WERI-Rb-1 (cell line): Measurements from ENCODE around the gene MYO1C.

Experiments
- DNase-seq: peaks from one replicate; pipeline ENCODE4 v3.0.0-alpha.2; 2020
- H3K27ac ChIP-seq: fragments of 250-450 bp; sonication (Bioruptor Pico); 2 replicates; pipeline ENCODE4 v1.5.1; 2020; ENCODE audit warnings: mild to moderate bottlenecking, moderate library complexity
- H3K27me3 ChIP-seq: fragments of 250-450 bp; sonication (Bioruptor Pico); 2 replicates; pipeline ENCODE4 v1.5.1; 2021; ENCODE audit warnings: mild to moderate bottlenecking, low read depth, moderate library complexity; ENCODE audit not compliant: insufficient read depth, severe bottlenecking
- H3K36me3 ChIP-seq: fragments of 250-450 bp; sonication (Bioruptor Pico); 2 replicates; pipeline ENCODE4 v1.5.1; 2020; ENCODE audit warnings: mild to moderate bottlenecking, moderate library complexity
- H3K4me3 ChIP-seq: 2 replicates; pipeline ENCODE4 v1.5.1; 2011; ENCODE audit warnings: low read depth, mild to moderate bottlenecking, control low read depth, low read length
- H3K9me3 ChIP-seq: fragments of 250-450 bp; sonication (Bioruptor Pico); 2 replicates; pipeline ENCODE4 v1.5.1; 2021; ENCODE audit warnings: mild to moderate bottlenecking, moderate library complexity; ENCODE audit not compliant: severe bottlenecking
- CTCF ChIP-seq: IDR thresholded peaks from 2 replicates; pipeline ENCODE4 v1.5.1; 2011; ENCODE audit warnings: low read depth, mild to moderate bottlenecking, control low read depth, inconsistent platforms, low read length

Gene MYO1C

DNA sequence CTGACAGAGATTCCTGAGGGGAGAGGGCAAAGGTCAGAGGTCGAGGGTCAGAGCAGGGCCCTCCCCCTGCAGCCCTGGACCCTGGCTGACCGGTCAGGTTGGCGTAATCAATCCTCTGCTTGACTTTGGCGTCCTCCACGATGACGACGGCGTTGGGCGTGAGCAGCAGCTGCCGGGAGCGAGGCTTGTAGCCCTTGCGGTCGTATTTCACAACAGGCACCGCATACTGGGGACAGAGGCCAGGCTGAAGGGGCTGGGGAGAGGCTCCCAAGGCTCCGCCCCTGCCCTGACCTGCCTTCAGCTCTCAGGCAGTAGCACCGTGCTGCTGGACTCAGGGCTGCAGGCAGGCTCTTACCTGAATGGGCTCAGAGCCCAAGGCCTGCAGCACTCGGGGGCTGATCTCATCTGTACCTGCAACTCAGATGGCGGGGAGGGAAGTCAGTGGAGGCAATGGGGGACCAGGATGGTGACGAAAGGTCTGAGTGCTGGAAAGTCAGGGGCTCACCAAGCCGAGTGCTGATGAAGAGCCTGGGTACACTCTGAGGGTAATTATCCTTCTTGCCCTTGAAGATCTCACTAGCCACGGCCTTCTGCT is 24.5 kb downstream of the MYO1C start:
- H3K27ac ChIP-seq: no peak overlapping the region
- no peak for TF ChIP-seq CTCF
- peaks cover 30% of the 10 kb centered on the region for H3K36me3 ChIP-seq
- H3K9me3 ChIP-seq: no peaks in the 10 kb centered on the region
- no peaks in the 10 kb centered on the region for H3K27me3 ChIP-seq
- H3K4me3 ChIP-seq: no peak overlapping the region
- no peak for DNase-seq

- peaks cover 30% of the 10 kb centered on the region for H3K36me3 ChIP-seq
- H3K4me3 ChIP-seq: no peak overlapping the region
Measured at GRCh38 chr17:1467258-1467657, 25.2 kb downstream of the MYO1C start.

DNA sequence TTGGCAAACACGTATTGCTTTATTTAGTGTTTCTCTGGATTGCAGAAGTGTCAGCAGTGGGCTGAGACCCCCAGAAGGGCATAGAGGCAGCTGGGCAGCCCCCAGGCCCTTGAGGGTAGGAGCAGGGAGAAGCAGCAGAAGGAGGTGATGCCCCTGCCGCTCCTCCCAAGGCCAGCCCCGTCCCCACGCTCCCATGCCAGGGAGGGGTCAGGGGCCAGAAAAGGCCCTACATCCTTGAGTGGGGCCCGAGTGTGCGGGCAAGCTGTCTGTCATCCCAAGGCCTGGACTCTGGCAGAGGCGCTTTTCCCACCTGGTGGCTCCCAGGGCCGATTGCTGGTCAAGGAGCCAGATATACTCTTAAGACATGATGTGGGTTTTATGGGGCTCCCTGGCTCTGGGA is 28.3 kb downstream of the MYO1C start:
- DNase-seq: no peak
- Histone ChIP-seq H3K9me3 (no peaks in the 10 kb centered on the region), H3K4me3 (no peak overlapping the region), H3K36me3 (peaks cover 26% of the 10 kb centered on the region), H3K27me3 (no peaks in the 10 kb centered on the region), H3K27ac (no peak overlapping the region)
- TF ChIP-seq CTCF: no peak

More at GRCh38 chr17:1467258-1467657, 25.2 kb downstream of the MYO1C start:
- no peaks in the 10 kb centered on the region for H3K27me3 ChIP-seq
- H3K27ac ChIP-seq: no peak overlapping the region
- no peaks in the 10 kb centered on the region for H3K9me3 ChIP-seq
- DNase-seq: no peak
- no peak for TF ChIP-seq CTCF

GRCh38 chr17:1462164-1463112 is 30.0 kb downstream of the MYO1C start:
- no peak for TF ChIP-seq CTCF
- peak overlapping the region; percentile 53 for H3K27ac ChIP-seq
- DNase-seq: peak; percentile 94
- H3K9me3 ChIP-seq: no peaks in the 10 kb centered on the region
- no peak overlapping the region for H3K4me3 ChIP-seq
- no peaks in the 10 kb centered on the region for H3K27me3 ChIP-seq
- peaks cover 13% of the 10 kb centered on the region for H3K36me3 ChIP-seq

DNA sequence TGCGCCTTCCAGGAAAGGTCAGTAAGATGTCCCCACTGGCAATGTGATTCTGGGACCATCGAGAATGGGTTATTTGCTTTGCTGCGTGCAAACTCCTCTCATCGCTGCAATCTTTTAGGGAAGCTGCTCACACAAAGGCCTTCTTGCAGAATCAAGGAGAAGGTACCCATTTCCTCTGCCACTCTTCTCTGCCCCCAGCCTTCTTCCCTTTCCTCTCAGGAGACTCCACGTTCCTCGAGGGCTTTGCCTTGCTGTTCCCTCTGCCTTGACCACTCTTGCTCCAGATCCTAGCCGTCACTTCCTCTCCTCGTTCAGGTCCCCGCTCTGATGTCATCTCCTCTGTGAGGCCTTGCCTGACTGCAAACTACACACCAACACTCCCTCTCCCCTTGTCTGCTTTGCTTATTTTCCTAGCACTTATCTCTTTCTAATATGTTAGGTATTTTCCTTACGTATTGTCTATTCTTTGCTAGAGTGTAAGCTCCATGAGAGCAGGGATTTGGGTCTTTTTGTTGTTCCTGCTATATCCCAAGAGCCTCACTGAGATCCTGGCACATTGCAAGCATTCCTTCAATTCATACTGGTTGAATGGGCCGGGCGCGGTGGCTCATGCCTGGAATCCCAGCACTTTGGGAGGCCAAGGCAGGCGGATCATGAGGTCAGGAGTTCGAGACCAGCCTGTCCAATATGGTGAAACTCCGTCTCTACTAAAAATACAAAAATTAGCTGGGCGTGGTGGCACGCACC is 31.1 kb downstream of the MYO1C start:
- no peak for TF ChIP-seq CTCF

More for the DNA sequence above, 31.1 kb downstream of the MYO1C start:
- Histone ChIP-seq H3K4me3 (no peak overlapping the region), H3K27ac (no peak overlapping the region), H3K9me3 (no peaks in the 10 kb centered on the region), H3K27me3 (no peaks in the 10 kb centered on the region), H3K36me3 (peaks cover 9% of the 10 kb centered on the region)
- no peak for DNase-seq
